ENCODE measurements around the gene UQCRHL.

Gene UQCRHL

GRCh38 chr1:15761366-15762128 lies 45.9 kb downstream of the UQCRHL start:
- Histone ChIP-seq H3K4me3 (replicated peaks; ENCODE audit: insufficient read depth, low read length) (no peak overlapping the region), H3K27ac (replicated peaks) (no peak overlapping the region), H3K27me3 (ENCODE audit: insufficient read depth, poor library complexity, severe bottlenecking) (peaks cover 44% of the 10 kb centered on the region)
- no peak for DNase-seq (ENCODE audit: low read depth in 1 of 2, low spot score in 1 of 2)
- no peak for TF ChIP-seq REST (IDR thresholded peaks at IDR 0.05; ENCODE audit: insufficient replicate concordance, low read depth)
- TF ChIP-seq, protein P1, sequence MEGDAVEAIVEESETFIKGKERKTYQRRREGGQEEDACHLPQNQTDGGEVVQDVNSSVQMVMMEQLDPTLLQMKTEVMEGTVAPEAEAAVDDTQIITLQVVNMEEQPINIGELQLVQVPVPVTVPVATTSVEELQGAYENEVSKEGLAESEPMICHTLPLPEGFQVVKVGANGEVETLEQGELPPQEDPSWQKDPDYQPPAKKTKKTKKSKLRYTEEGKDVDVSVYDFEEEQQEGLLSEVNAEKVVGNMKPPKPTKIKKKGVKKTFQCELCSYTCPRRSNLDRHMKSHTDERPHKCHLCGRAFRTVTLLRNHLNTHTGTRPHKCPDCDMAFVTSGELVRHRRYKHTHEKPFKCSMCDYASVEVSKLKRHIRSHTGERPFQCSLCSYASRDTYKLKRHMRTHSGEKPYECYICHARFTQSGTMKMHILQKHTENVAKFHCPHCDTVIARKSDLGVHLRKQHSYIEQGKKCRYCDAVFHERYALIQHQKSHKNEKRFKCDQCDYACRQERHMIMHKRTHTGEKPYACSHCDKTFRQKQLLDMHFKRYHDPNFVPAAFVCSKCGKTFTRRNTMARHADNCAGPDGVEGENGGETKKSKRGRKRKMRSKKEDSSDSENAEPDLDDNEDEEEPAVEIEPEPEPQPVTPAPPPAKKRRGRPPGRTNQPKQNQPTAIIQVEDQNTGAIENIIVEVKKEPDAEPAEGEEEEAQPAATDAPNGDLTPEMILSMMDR (IDR thresholded peaks at IDR 0.05; ENCODE audit: insufficient read depth, low read length) = no peak
- no peak for TF ChIP-seq SPI1 (IDR thresholded peaks at IDR 0.05; ENCODE audit: borderline replicate concordance, low read depth)
- TF ChIP-seq GABPA (IDR thresholded peaks at IDR 0.05; ENCODE audit: low read depth) = no peak
- TF ChIP-seq POLR2AphosphoS5 (IDR thresholded peaks at IDR 0.05; ENCODE audit: low read depth) = no peak

DNA sequence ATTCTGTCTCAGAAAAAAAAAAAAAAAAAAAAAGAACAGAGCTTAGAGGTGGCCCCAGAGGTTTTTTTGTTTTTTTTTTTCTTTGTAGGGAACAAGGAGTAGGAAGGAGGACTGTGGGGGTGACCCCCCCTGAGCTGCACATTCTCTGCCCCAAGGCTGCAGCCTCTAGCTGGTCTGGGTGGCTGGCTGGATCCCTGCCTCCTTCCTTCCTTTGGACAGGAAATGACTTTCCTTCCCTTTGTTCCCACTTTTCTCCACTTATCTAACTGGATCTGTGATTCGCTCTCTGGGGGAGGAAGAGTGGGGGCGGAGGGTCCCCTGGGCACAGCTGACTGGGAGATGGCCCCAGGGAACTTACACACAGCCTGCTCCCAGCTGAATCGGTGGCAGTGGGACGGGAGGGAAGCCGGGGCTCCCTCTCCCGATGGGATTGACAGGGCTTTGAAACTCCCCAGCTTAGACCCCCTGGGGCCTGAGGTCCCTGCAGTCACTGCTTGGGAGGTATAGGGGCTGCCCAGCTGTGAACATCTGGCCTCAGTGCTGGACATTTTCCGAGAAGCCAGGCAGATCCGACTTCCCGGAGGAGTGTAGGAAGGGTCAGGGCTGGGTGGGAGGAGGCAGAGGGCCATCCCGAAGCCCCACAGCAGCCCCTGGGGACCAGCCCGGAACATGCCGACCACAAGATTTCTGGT lies 46.8 kb downstream of the UQCRHL start:
- Histone ChIP-seq H3K4me3 (replicated peaks; ENCODE audit: insufficient read depth, low read length) (no peak overlapping the region), H3K27me3 (ENCODE audit: insufficient read depth, poor library complexity, severe bottlenecking) (peaks cover 49% of the 10 kb centered on the region), H3K27ac (replicated peaks) (no peak overlapping the region)
- TF ChIP-seq GABPA (IDR thresholded peaks at IDR 0.05; ENCODE audit: low read depth) = no peak
- no peak for TF ChIP-seq POLR2AphosphoS5 (IDR thresholded peaks at IDR 0.05; ENCODE audit: low read depth)
- TF ChIP-seq SPI1 (IDR thresholded peaks at IDR 0.05; ENCODE audit: borderline replicate concordance, low read depth) = no peak
- TF ChIP-seq, protein P1 (IDR thresholded peaks at IDR 0.05; ENCODE audit: insufficient read depth, low read length) = no peak
- TF ChIP-seq REST (IDR thresholded peaks at IDR 0.05; ENCODE audit: insufficient replicate concordance, low read depth) = no peak
- no peak for DNase-seq (ENCODE audit: low read depth in 1 of 2, low spot score in 1 of 2)

- Histone ChIP-seq H3K4me3 (replicated peaks; ENCODE audit: insufficient read depth, low read length) (no peak overlapping the region), H3K27me3 (ENCODE audit: insufficient read depth, poor library complexity, severe bottlenecking) (peaks cover 43% of the 10 kb centered on the region), H3K27ac (replicated peaks) (no peak overlapping the region)
- TF ChIP-seq POLR2AphosphoS5 (IDR thresholded peaks at IDR 0.05; ENCODE audit: low read depth) = no peak
- no peak for TF ChIP-seq REST (IDR thresholded peaks at IDR 0.05; ENCODE audit: insufficient replicate concordance, low read depth)
- TF ChIP-seq, protein P1 (IDR thresholded peaks at IDR 0.05; ENCODE audit: insufficient read depth, low read length) = no peak
- no peak for TF ChIP-seq SPI1 (IDR thresholded peaks at IDR 0.05; ENCODE audit: borderline replicate concordance, low read depth)
- TF ChIP-seq GABPA (IDR thresholded peaks at IDR 0.05; ENCODE audit: low read depth) = no peak
- DNase-seq (ENCODE audit: low read depth in 1 of 2, low spot score in 1 of 2) = no peak
Measured at GRCh38 chr1:15758953-15759661, 48.3 kb downstream of the UQCRHL start.

Data from HL-60 (cell line).